K562 (cell line): ENCODE results near the gene BZW2.

Experiments used
- CREB5 ChIP-seq: fragments of 250-450 bp; sonication (Bioruptor Pico); IDR thresholded peaks from 2 replicates; pipeline ENCODE4 v1.5.0; 2020; ENCODE audit warnings: mild to moderate bottlenecking
- E2F5 ChIP-seq: sonication (generic); formaldehyde crosslinking; IDR thresholded peaks from 2 replicates; pipeline ENCODE4 v1.8.0; 2022; ENCODE audit warnings: mild to moderate bottlenecking, missing genetic modification reagents
- E4F1 ChIP-seq: fragments of 250-450 bp; sonication (Bioruptor Pico); IDR thresholded peaks from 2 replicates; pipeline ENCODE4 v1.5.0; 2021; ENCODE audit warnings: mild to moderate bottlenecking, borderline replicate concordance
- FOXK2 ChIP-seq, 2 experiments: fragments of 450-650 bp; IDR thresholded peaks in 1 of 2; conservative IDR thresholded peaks in 1 of 2; 2 replicates each; pipeline ENCODE4 v1.6.1; 2016; ENCODE audit warnings: low read depth in 2 of 2, mild to moderate bottlenecking in 1 of 2
- GMEB1 ChIP-seq: fragments of 250-450 bp; sonication (Bioruptor Pico); IDR thresholded peaks from 2 replicates; pipeline ENCODE4 v1.4.0; 2020; ENCODE audit warnings: mild to moderate bottlenecking
- LARP7 ChIP-seq: fragments of 450-650 bp; IDR thresholded peaks from 2 replicates; pipeline ENCODE4 v1.6.1; 2016
- MAX ChIP-seq: sonication (generic); formaldehyde crosslinking; IDR thresholded peaks from 2 replicates; pipeline ENCODE4 v1.9.0; 2022; ENCODE audit warnings: mild to moderate bottlenecking, missing genetic modification reagents
- POLR2AphosphoS5 ChIP-seq: IDR thresholded peaks from 2 replicates; pipeline ENCODE4 v1.6.1; 2011; ENCODE audit warnings: mild to moderate bottlenecking, low read depth, low read length, moderate library complexity; ENCODE audit not compliant: control insufficient read depth, insufficient read depth
- REST ChIP-seq, 2 experiments: fragments of 450-650 bp; formaldehyde crosslinking in 1 of 2; IDR thresholded peaks; 2 replicates each; pipeline versions ENCODE4 v1.4.0 to v1.6.1; 2014 to 2020; ENCODE audit warnings: mild to moderate bottlenecking in 2 of 2, borderline replicate concordance in 1 of 2, low read depth in 1 of 2
- RFX5 ChIP-seq: IDR thresholded peaks from 2 replicates; pipeline ENCODE4 v1.6.1; 2011; ENCODE audit warnings: low read depth, mild to moderate bottlenecking, improper control_type of control experiment, low read length
- RNF219 ChIP-seq: fragments of 250-450 bp; sonication (Bioruptor Pico); IDR thresholded peaks from 2 replicates; pipeline ENCODE4 v1.5.0; 2022; ENCODE audit warnings: mild to moderate bottlenecking
- TAF9B ChIP-seq: fragments of 450-650 bp; IDR thresholded peaks from 2 replicates; pipeline ENCODE4 v1.6.1; 2018; ENCODE audit warnings: mild to moderate bottlenecking; ENCODE audit not compliant: partially characterized antibody
- TRIM28 ChIP-seq: fragments of 450-650 bp; IDR thresholded peaks from 2 replicates; pipeline ENCODE4 v1.6.1; 2017
- USF1 ChIP-seq: sonication (generic); formaldehyde crosslinking; IDR thresholded peaks from 2 replicates; pipeline ENCODE4 v1.9.0; 2022; ENCODE audit warnings: mild to moderate bottlenecking, missing genetic modification reagents

- TF ChIP-seq FOXK2 (conservative IDR thresholded peaks at IDR 0.05 in 1 of 2, IDR thresholded peaks at IDR 0.05 in 1 of 2; ENCODE audit: low read depth in 2 of 2) (no peak), CREB5 (CRISPR knock-in tag) (no peak), RNF219 (no peak), RFX5 (no peak), MAX (CRISPR knock-in tag) (no peak), TRIM28 (no peak), GMEB1 (no peak), LARP7 (no peak), E2F5 (no peak), USF1 (CRISPR knock-in tag) (no peak), TAF9B (no peak), POLR2AphosphoS5 (no peak), REST (IDR thresholded peaks at IDR 0.05; ENCODE audit: borderline replicate concordance) (no peak), REST (CRISPR knock-in tag; IDR thresholded peaks at IDR 0.05; ENCODE audit: low read depth) (no peak), E4F1 (CRISPR knock-in tag) (no peak)
Observed at GRCh38 chr7:16611711-16612110, 34.3 kb upstream of the BZW2 start.
